Measurements from ENCODE around the gene CDH7.

DNA sequence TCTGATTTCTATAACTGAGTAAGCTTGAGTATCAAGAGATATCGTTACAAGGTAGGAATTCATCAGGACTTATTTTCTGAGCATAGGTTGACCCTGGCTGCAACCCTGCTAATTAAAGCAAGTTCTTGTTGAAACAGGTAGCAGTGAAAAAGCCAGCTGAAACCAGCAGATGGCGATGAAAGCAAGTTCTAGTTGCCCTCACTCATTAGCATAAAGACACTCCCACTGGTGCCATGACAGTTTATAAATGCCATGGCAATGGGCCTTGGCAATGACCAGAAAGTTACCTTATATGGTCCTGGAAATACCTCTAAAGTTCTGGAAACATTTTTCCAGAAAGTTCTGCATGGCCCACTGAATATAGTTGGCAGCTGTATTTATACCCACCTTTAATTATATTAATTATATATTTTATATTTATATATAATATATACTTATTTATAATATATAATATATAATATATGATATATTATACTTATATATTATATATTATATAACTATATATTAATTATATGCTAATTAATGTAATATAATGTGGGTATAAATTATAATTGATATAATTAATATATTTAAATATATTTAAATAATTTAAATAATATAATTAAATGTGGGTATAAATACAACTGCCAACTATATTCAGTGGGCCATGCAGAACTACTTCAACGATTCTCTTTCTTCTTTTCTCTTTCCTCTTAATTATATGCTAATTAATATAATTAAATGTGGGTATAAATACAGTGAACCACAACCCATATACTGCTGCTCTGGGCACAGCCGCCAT, 188.0 kb downstream of the CDH7 start:
- TF ChIP-seq CTCF (IDR thresholded peaks at IDR 0.05; ENCODE audit: poor library complexity) (peak; percentile 31), EZH2 (IDR thresholded peaks at IDR 0.05; ENCODE audit: borderline replicate concordance) (no peak)

Data from hepatocyte (in vitro differentiated cells).